Neuronal stem cell (in vitro differentiated cells): ENCODE results near the gene ADAM12.

ENCODE experiments used
- DNase-seq: peaks from one replicate; pipeline ENCODE4 v3.0.0-alpha.2; 2013; ENCODE audit warnings: low spot score
- H2AFZ ChIP-seq: one replicate; pipeline ENCODE4 v1.6.1; 2013; ENCODE audit warnings: mild to moderate bottlenecking, low read length, inconsistent platforms
- H2AK5ac ChIP-seq: 2 replicates; pipeline ENCODE4 v1.6.1; 2013; ENCODE audit warnings: low read depth, mild to moderate bottlenecking, inconsistent platforms, low read length, moderate library complexity, mixed read lengths
- H2BK120ac ChIP-seq: 2 replicates; pipeline ENCODE4 v1.6.1; 2013; ENCODE audit warnings: low read depth, mild to moderate bottlenecking, inconsistent platforms, low read length, moderate library complexity, mixed read lengths
- H2BK12ac ChIP-seq: one replicate; pipeline ENCODE4 v1.6.1; 2013; ENCODE audit warnings: low read length, inconsistent platforms
- H2BK15ac ChIP-seq: 2 replicates; pipeline ENCODE4 v1.6.1; 2013; ENCODE audit warnings: mild to moderate bottlenecking, low read length, inconsistent platforms, mixed read lengths
- H2BK5ac ChIP-seq: one replicate; pipeline ENCODE4 v1.6.1; 2013; ENCODE audit warnings: inconsistent platforms, mild to moderate bottlenecking, low read length, moderate library complexity
- H3K14ac ChIP-seq: one replicate; pipeline ENCODE4 v1.6.1; 2013; ENCODE audit warnings: low read length, inconsistent platforms
- H3K18ac ChIP-seq: 2 replicates; pipeline ENCODE4 v1.6.1; 2013; ENCODE audit warnings: low read length, inconsistent platforms
- H3K23ac ChIP-seq: 2 replicates; pipeline ENCODE4 v1.6.1; 2013; ENCODE audit warnings: low read depth, mild to moderate bottlenecking, mixed read lengths, low read length, inconsistent platforms; ENCODE audit not compliant: poor library complexity
- H3K27ac ChIP-seq: replicated peaks from 3 replicates; pipeline ENCODE4 v1.5.1; 2013; ENCODE audit warnings: low read length, inconsistent platforms
- H3K27me3 ChIP-seq, 3 experiments: 2 replicates each; pipeline ENCODE4 v1.6.1; 2013; ENCODE audit warnings: low read length in 3 of 3, mild to moderate bottlenecking in 2 of 3, inconsistent platforms in 1 of 3, low read depth in 1 of 3, mixed read lengths in 1 of 3, moderate library complexity in 1 of 3; ENCODE audit not compliant: control insufficient read depth in 3 of 3, insufficient read depth in 3 of 3
- H3K36me3 ChIP-seq, 2 donors: replicated peaks in 1 of 2; 2 replicates each; pipeline ENCODE4 v1.6.1; 2013; ENCODE audit warnings: low read length in 2 of 2; ENCODE audit not compliant: control insufficient read depth in 2 of 2, insufficient read depth in 2 of 2
- H3K4ac ChIP-seq: 2 replicates; pipeline ENCODE4 v1.6.1; 2013; ENCODE audit warnings: inconsistent platforms, mild to moderate bottlenecking, low read length, moderate library complexity
- H3K4me1 ChIP-seq, 2 donors: 1 replicate in 1 of 2; 2 replicates in 1 of 2; pipeline ENCODE4 v1.6.1; 2013; ENCODE audit warnings: low read length in 2 of 2, low read depth in 1 of 2; ENCODE audit not compliant: control insufficient read depth in 2 of 2, insufficient read depth in 1 of 2
- H3K4me2 ChIP-seq: one replicate; pipeline ENCODE4 v1.6.1; 2013; ENCODE audit warnings: mild to moderate bottlenecking, low read length, inconsistent platforms; ENCODE audit not compliant: insufficient read depth, poor library complexity, severe bottlenecking
- H3K4me3 ChIP-seq, 2 donors: 2 replicates each; pipeline ENCODE4 v1.5.1; 2013; ENCODE audit warnings: low read length in 2 of 2, mild to moderate bottlenecking in 2 of 2, inconsistent platforms in 1 of 2, moderate library complexity in 1 of 2
- H3K79me1 ChIP-seq: one replicate; pipeline ENCODE4 v1.6.1; 2013; ENCODE audit warnings: low read depth, mild to moderate bottlenecking, inconsistent platforms, low read length, moderate library complexity
- H3K9ac ChIP-seq: one replicate; pipeline ENCODE4 v1.6.1; 2013; ENCODE audit warnings: mild to moderate bottlenecking, low read depth, low read length, inconsistent platforms; ENCODE audit not compliant: poor library complexity
- H3K9me3 ChIP-seq, 2 donors: replicated peaks in 1 of 2; 2 replicates each; pipeline versions ENCODE3 to v1.6.1; 2013; ENCODE audit warnings: low read length in 2 of 2, mild to moderate bottlenecking in 2 of 2, inconsistent platforms in 1 of 2, low read depth in 1 of 2, mixed read lengths in 1 of 2, moderate library complexity in 1 of 2; ENCODE audit not compliant: control insufficient read depth in 2 of 2, insufficient read depth in 1 of 2
- H4K8ac ChIP-seq: one replicate; pipeline ENCODE4 v1.6.1; 2013; ENCODE audit warnings: low read depth, mild to moderate bottlenecking, inconsistent platforms, low read length, moderate library complexity
- H4K91ac ChIP-seq: one replicate; pipeline ENCODE4 v1.6.1; 2013; ENCODE audit warnings: low read length, low read depth, mild to moderate bottlenecking, inconsistent platforms; ENCODE audit not compliant: poor library complexity
- WGBS, 2 donors: extraction: QIAGEN DNeasy Blood & Tissue Kit; methylation state at CpG; one replicate each; pipeline ENCODE4 v1.1.7; 2013; ENCODE audit warnings: missing lambda C conversion rate in 2 of 2, mixed read lengths in 1 of 2; ENCODE audit not compliant: insufficient read length in 2 of 2, insufficient replicate concordance in 1 of 2; ENCODE audit errors: extremely low coverage in 2 of 2; 5-methylcytosine and 5-hydroxymethylcytosine counted together

The ADAM12 gene

GRCh38 chr10:126140746-126141273, 247.5 kb downstream of the ADAM12 start:
- Histone ChIP-seq H3K9me3 (peaks cover 6 to 15% of the 10 kb centered on the region in 2 donors), H3K4ac (no peak overlapping the region), H2BK120ac (no peak overlapping the region), H4K91ac (no peak overlapping the region), H2AK5ac (peak overlapping the region; percentile 72), H3K4me1 (no peaks in the 10 kb centered on the region), H2BK5ac (no peak overlapping the region), H2BK12ac (no peak overlapping the region), H3K18ac (peak overlapping the region; percentile 68), H3K14ac (no peak overlapping the region), H3K79me1 (no peaks in the 10 kb centered on the region), H2BK15ac (no peak overlapping the region), H3K4me3 (peak overlapping the region in 1 of 2 donors; percentile 27), H3K27me3 (no peaks in the 10 kb centered on the region), H3K27ac (no peak overlapping the region), H2AFZ (no peak overlapping the region), H3K23ac (no peak overlapping the region), H3K36me3 (peaks cover 0 to 4% of the 10 kb centered on the region in 2 donors), H4K8ac (no peak overlapping the region), H3K4me2 (no peak overlapping the region), H3K9ac (no peak overlapping the region)
- no peak for DNase-seq
- WGBS, 2 donors, result no CpG with 5 or more reads among the region's 4 CpGs

GRCh38 chr10:126137562-126138221, 250.6 kb downstream of the ADAM12 start:
- H3K79me1 ChIP-seq, result no peaks in the 10 kb centered on the region
- no peak overlapping the region for H3K23ac ChIP-seq
- H2AK5ac ChIP-seq, result no peak overlapping the region
- H2BK12ac ChIP-seq, result no peak overlapping the region
- no peak overlapping the region for H2BK120ac ChIP-seq
- no peak overlapping the region for H4K8ac ChIP-seq
- no peak overlapping the region for H3K27ac ChIP-seq
- DNase-seq, result no peak
- no peak overlapping the region for H4K91ac ChIP-seq
- no peak overlapping the region for H3K4me3 ChIP-seq
- no peak overlapping the region for H3K14ac ChIP-seq
- H3K4me1 ChIP-seq, result peaks cover 0 to 2% of the 10 kb centered on the region in 2 donors
- H2BK5ac ChIP-seq, result no peak overlapping the region
- no CpG with 5 or more reads among the region's 4 CpGs for WGBS, 2 donors
- H3K27me3 ChIP-seq, result no peaks in the 10 kb centered on the region
- no peak overlapping the region for H3K4me2 ChIP-seq
- H3K36me3 ChIP-seq, result peaks cover 0 to 1% of the 10 kb centered on the region in 2 donors
- H2AFZ ChIP-seq, result no peak overlapping the region
- H3K9ac ChIP-seq, result no peak overlapping the region
- H3K4ac ChIP-seq, result no peak overlapping the region
- no peak overlapping the region for H2BK15ac ChIP-seq
- peaks cover 3 to 6% of the 10 kb centered on the region in 2 donors for H3K9me3 ChIP-seq
- H3K18ac ChIP-seq, result no peak overlapping the region

GRCh38 chr10:126135941-126136595, 252.2 kb downstream of the ADAM12 start:
- no peak overlapping the region for H4K8ac ChIP-seq
- no peak overlapping the region for H3K14ac ChIP-seq
- no peaks in the 10 kb centered on the region for H3K36me3 ChIP-seq
- H3K9ac ChIP-seq, result no peak overlapping the region
- H2AK5ac ChIP-seq, result no peak overlapping the region
- no peak overlapping the region for H3K27ac ChIP-seq
- H3K4me1 ChIP-seq, result peaks cover 7% of the 10 kb centered on the region in 2 donors
- no peak overlapping the region for H3K4ac ChIP-seq
- H3K23ac ChIP-seq, result no peak overlapping the region
- H2BK15ac ChIP-seq, result no peak overlapping the region
- no peak for DNase-seq
- H3K18ac ChIP-seq, result no peak overlapping the region
- H3K4me3 ChIP-seq, result no peak overlapping the region
- no peak overlapping the region for H2BK5ac ChIP-seq
- H3K27me3 ChIP-seq, result no peaks in the 10 kb centered on the region
- no peak overlapping the region for H2AFZ ChIP-seq
- H3K9me3 ChIP-seq, result peaks cover 2 to 9% of the 10 kb centered on the region in 2 donors
- no peaks in the 10 kb centered on the region for H3K79me1 ChIP-seq
- no peak overlapping the region for H4K91ac ChIP-seq
- peak overlapping the region; percentile 78 for H2BK12ac ChIP-seq
- no peak overlapping the region for H2BK120ac ChIP-seq
- no peak overlapping the region for H3K4me2 ChIP-seq
- no CpG with 5 or more reads among the region's 8 CpGs for WGBS, 2 donors

GRCh38 chr10:126135177-126135576, 253.1 kb downstream of the ADAM12 start:
- Histone ChIP-seq H2BK12ac (no peak overlapping the region), H2BK15ac (no peak overlapping the region), H2BK120ac (no peak overlapping the region), H3K4ac (no peak overlapping the region), H3K4me2 (no peak overlapping the region), H2AFZ (no peak overlapping the region), H3K79me1 (no peaks in the 10 kb centered on the region), H2AK5ac (no peak overlapping the region), H3K4me1 (peaks cover 8 to 9% of the 10 kb centered on the region in 2 donors), H3K18ac (peak overlapping the region; percentile 44), H4K91ac (no peak overlapping the region), H4K8ac (no peak overlapping the region), H3K36me3 (no peaks in the 10 kb centered on the region), H3K4me3 (no peak overlapping the region), H2BK5ac (no peak overlapping the region), H3K27me3 (no peaks in the 10 kb centered on the region), H3K23ac (no peak overlapping the region), H3K9ac (no peak overlapping the region), H3K27ac (no peak overlapping the region), H3K14ac (peak overlapping the region; percentile 43), H3K9me3 (peaks cover 2 to 9% of the 10 kb centered on the region in 2 donors)
- WGBS, 2 donors, result no CpG with 5 or more reads among the region's 4 CpGs
- no peak for DNase-seq
